ENCODE measurements around the gene ELMOD1.

The ELMOD1 gene

GRCh38 chr11:107623183-107623582 lies 32.2 kb downstream of the ELMOD1 start:
- no peak for TF ChIP-seq REST (IDR thresholded peaks at IDR 0.05; ENCODE audit: insufficient read depth in 1 of 2, low read depth in 2 of 2, low read length in 2 of 2)
- no peak for TF ChIP-seq POLR2AphosphoS5 (IDR thresholded peaks at IDR 0.05; ENCODE audit: low read depth, low read length)
- TF ChIP-seq TAF1 (IDR thresholded peaks at IDR 0.05; ENCODE audit: borderline replicate concordance, insufficient read depth, low read length) = no peak
- TF ChIP-seq FOXP2 (optimal IDR thresholded peaks at IDR 0.05; ENCODE audit: borderline replicate concordance, extremely low read depth, extremely low read length, insufficient read depth) = no peak
- no peak for TF ChIP-seq SIN3A (IDR thresholded peaks at IDR 0.05; ENCODE audit: borderline replicate concordance, insufficient read depth, low read length)

- no peak for TF ChIP-seq TAF1 (IDR thresholded peaks at IDR 0.05; ENCODE audit: borderline replicate concordance, insufficient read depth, low read length)
- no peak for TF ChIP-seq REST (IDR thresholded peaks at IDR 0.05; ENCODE audit: insufficient read depth in 1 of 2, low read depth in 2 of 2, low read length in 2 of 2)
- TF ChIP-seq FOXP2 (optimal IDR thresholded peaks at IDR 0.05; ENCODE audit: borderline replicate concordance, extremely low read depth, extremely low read length, insufficient read depth) = no peak
Measured at GRCh38 chr11:107624983-107625684, 34.2 kb downstream of the ELMOD1 start.

- TF ChIP-seq SIN3A (IDR thresholded peaks at IDR 0.05; ENCODE audit: borderline replicate concordance, insufficient read depth, low read length) (no peak), FOXP2 (optimal IDR thresholded peaks at IDR 0.05; ENCODE audit: borderline replicate concordance, extremely low read depth, extremely low read length, insufficient read depth) (no peak), REST (IDR thresholded peaks at IDR 0.05; ENCODE audit: insufficient read depth in 1 of 2, low read depth in 2 of 2, low read length in 2 of 2) (no peak), POLR2AphosphoS5 (IDR thresholded peaks at IDR 0.05; ENCODE audit: low read depth, low read length) (no peak), TAF1 (IDR thresholded peaks at IDR 0.05; ENCODE audit: borderline replicate concordance, insufficient read depth, low read length) (no peak)
Measured at GRCh38 chr11:107625685-107625989, 34.7 kb downstream of the ELMOD1 start.

- TF ChIP-seq POLR2AphosphoS5 (IDR thresholded peaks at IDR 0.05; ENCODE audit: low read depth, low read length) (no peak), REST (IDR thresholded peaks at IDR 0.05; ENCODE audit: insufficient read depth in 1 of 2, low read depth in 2 of 2, low read length in 2 of 2) (no peak), SIN3A (IDR thresholded peaks at IDR 0.05; ENCODE audit: borderline replicate concordance, insufficient read depth, low read length) (no peak)
Measured at GRCh38 chr11:107631043-107631442, 40.1 kb downstream of the ELMOD1 start.

GRCh38 chr11:107631931-107632330 lies 41.0 kb downstream of the ELMOD1 start:
- no peak for TF ChIP-seq TAF1 (IDR thresholded peaks at IDR 0.05; ENCODE audit: borderline replicate concordance, insufficient read depth, low read length)
- TF ChIP-seq POLR2AphosphoS5 (IDR thresholded peaks at IDR 0.05; ENCODE audit: low read depth, low read length) = no peak
- TF ChIP-seq FOXP2 (optimal IDR thresholded peaks at IDR 0.05; ENCODE audit: borderline replicate concordance, extremely low read depth, extremely low read length, insufficient read depth) = no peak
- TF ChIP-seq SIN3A (IDR thresholded peaks at IDR 0.05; ENCODE audit: borderline replicate concordance, insufficient read depth, low read length) = no peak
- TF ChIP-seq REST (IDR thresholded peaks at IDR 0.05; ENCODE audit: insufficient read depth in 1 of 2, low read depth in 2 of 2, low read length in 2 of 2) = no peak
